Panc1 (cell line): Measurements from ENCODE around the gene PIK3R1. TPM values are rescaled to one million over a fixed set of nuclear protein-coding genes. Genes with fewer than 3 reads are reported as not detected.

Experiments used
- ATAC-seq: fragments of 200-7000 bp; cut with Tn5 transposase; 2 replicates; pipeline ENCODE4 v1.9.1; 2020; ENCODE audit warnings: mild to moderate bottlenecking, moderate library complexity
- BruUV-seq: library from RNA; stranded (reverse); fragments of 400-500 nt; replicated peaks from 2 replicates; lab custom pipeline; 2021; lab: Mats Ljungman, UMichigan
- CTCF ChIA-PET: fragments of 300-600 bp; sonication (Branson Sonifier 250); formaldehyde crosslinking; loops from one replicate; lab custom pipeline; 2022; ENCODE audit warnings: antibody characterized with exemption; lab: Charles Lee
- POLR2A ChIA-PET: fragments of 300-600 bp; sonication (Branson Sonifier 250); formaldehyde crosslinking; loops from one replicate; lab custom pipeline; 2022; ENCODE audit warnings: antibody characterized with exemption; lab: Charles Lee
- DNase-seq: peaks from one replicate; pipeline ENCODE4 v3.0.0-alpha.2; 2010; ENCODE audit warnings: low read depth, low spot score
- H3K27ac ChIP-seq: 2 replicates; pipeline ENCODE4 v1.5.1; 2011; ENCODE audit warnings: mild to moderate bottlenecking, low read length, inconsistent platforms
- H3K27me3 ChIP-seq: fragments of 200-500 bp; sonication (Bioruptor generic); 2 replicates; pipeline ENCODE4 v1.6.0; 2014; ENCODE audit warnings: low read length, inconsistent platforms; ENCODE audit not compliant: control insufficient read depth, insufficient read depth
- H3K36me3 ChIP-seq: fragments of 200-500 bp; sonication (Bioruptor generic); 2 replicates; pipeline ENCODE4 v1.5.1; 2014; ENCODE audit warnings: inconsistent platforms, mild to moderate bottlenecking, low read length, moderate library complexity; ENCODE audit not compliant: control insufficient read depth, insufficient read depth
- H3K4me1 ChIP-seq: 2 replicates; pipeline ENCODE4 v1.5.1; 2011; ENCODE audit warnings: inconsistent platforms, mild to moderate bottlenecking, low read length, moderate library complexity; ENCODE audit not compliant: control insufficient read depth, insufficient read depth
- H3K4me3 ChIP-seq, 2 experiments: 2 replicates each; pipeline ENCODE4 v1.5.1; 2011 to 2012; ENCODE audit warnings: low read depth in 2 of 2, low read length in 2 of 2, mild to moderate bottlenecking in 2 of 2, inconsistent platforms in 1 of 2, moderate library complexity in 1 of 2
- H3K9me3 ChIP-seq: fragments of 200-500 bp; sonication (Bioruptor generic); 2 replicates; pipeline ENCODE4 v1.5.1; 2014; ENCODE audit warnings: low read depth, mild to moderate bottlenecking, inconsistent platforms, low read length, moderate library complexity; ENCODE audit not compliant: control insufficient read depth, insufficient read depth
- POLR2AphosphoS5 ChIP-seq: IDR thresholded peaks from 2 replicates; pipeline ENCODE4 v1.6.1; 2012; ENCODE audit warnings: mild to moderate bottlenecking, low read depth, low read length, moderate library complexity
- SIN3A ChIP-seq: IDR thresholded peaks from 2 replicates; pipeline ENCODE4 v1.6.1; 2012; ENCODE audit warnings: low read depth, mild to moderate bottlenecking, low read length, moderate library complexity, borderline replicate concordance; ENCODE audit not compliant: insufficient read depth
- TCF7L2 ChIP-seq: IDR thresholded peaks from 2 replicates; pipeline ENCODE4 v1.6.1; 2011; ENCODE audit warnings: mild to moderate bottlenecking, low read depth, low read length, inconsistent platforms
- in situ Hi-C: cut with HindIII; loops from 2 replicates; pipeline ENCODE4 v1.10.0; 2016; ENCODE audit warnings: low sequenced_read_pairs, low pct_unique_long_range_greater_than_20kb
- intact Hi-C: fragments of 100-400 bp; cut with micrococcal nuclease; formaldehyde crosslinking; loops from one replicate; pipeline ENCODE4 v1.10.0; 2022; ENCODE audit not compliant: unreplicated experiment
- total RNA-seq: library from RNA; stranded (reverse); gene quantifications from one replicate; pipeline ENCODE4 v1.2.1, GENCODE V29; 2021; ENCODE audit not compliant: unreplicated experiment
- TF ChIP-seq, protein P1 (sequence below): fragments of 450-650 bp; IDR thresholded peaks from 2 replicates; pipeline ENCODE4 v1.5.1; 2017; ENCODE audit warnings: mild to moderate bottlenecking
- TF ChIP-seq, protein P2 (sequence below), 2 experiments: IDR thresholded peaks; 2 replicates each; pipeline ENCODE4 v1.6.1; 2011 to 2012; ENCODE audit warnings: low read depth in 2 of 2, control low read depth in 1 of 2, low read length in 1 of 2, mild to moderate bottlenecking in 1 of 2, moderate library complexity in 1 of 2; ENCODE audit not compliant: insufficient read depth in 1 of 2

The PIK3R1 gene
- total RNA-seq, 1 experiment from 2014 or later, result 23.4 TPM

DNA sequence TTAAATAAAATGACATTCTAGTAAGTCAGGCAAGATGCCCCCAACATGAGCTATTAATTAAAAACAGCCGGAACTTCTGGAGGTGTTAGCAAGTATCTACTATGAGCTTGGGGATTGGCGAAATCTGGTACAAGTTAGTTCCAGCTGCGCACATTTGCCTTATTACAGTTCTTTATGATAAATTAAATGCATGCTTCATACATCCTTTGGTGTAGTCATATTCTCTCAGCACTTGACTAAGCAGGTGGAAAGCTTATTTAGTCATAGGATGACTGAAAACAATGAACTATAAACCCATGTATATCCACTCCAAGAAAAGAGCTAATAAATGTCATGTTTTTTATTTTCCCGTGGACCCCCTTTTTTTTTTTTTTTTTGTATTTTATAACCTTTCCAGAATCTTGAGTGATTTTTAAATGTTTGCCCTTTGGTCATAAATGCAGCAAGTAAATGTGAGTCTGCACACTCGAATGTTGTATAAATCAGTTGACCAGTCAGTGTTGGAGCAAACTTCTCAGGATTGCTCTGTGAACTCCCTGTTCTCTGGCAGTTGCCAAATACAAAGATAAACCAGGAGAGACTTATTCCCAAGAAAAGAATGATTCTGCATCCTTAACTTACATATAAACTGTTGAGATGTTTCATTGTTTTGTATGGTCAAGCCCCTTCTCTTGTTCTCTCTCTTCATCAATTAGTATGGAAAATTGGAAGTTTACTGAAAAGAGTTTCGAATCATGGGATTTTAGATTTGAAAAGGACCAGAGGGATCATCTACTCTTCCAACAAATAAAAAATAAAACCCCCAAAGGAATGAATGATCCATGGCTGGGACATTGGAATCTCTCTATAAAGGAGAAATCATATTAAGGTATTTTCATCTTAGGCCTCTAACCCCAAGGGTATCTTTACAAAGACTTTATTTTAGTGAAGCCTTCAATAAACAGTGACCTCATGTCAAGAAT, 38.3 kb downstream of the PIK3R1 start:
- ChIA-PET POLR2A (interaction anchor here (0.5 to 0.6 kb wide), 2 partner anchors 38 to 1033 kb away, joined by 5 to 6 read pairs; partner anchors contain the start of gene PIK3R1), CTCF (interaction anchor here (2.0 kb wide), 1 partner anchor 18 kb away, joined by 7 read pairs; no protein-coding TSS in a partner anchor)
- H3K9me3 ChIP-seq, result no peaks in the 10 kb centered on the region
- in situ Hi-C loops (no loop called here), intact Hi-C loops (loop anchor here (2.0 kb wide), 1 partner anchor 1007 kb away; no protein-coding TSS in a partner anchor)
- TF ChIP-seq, protein P1, sequence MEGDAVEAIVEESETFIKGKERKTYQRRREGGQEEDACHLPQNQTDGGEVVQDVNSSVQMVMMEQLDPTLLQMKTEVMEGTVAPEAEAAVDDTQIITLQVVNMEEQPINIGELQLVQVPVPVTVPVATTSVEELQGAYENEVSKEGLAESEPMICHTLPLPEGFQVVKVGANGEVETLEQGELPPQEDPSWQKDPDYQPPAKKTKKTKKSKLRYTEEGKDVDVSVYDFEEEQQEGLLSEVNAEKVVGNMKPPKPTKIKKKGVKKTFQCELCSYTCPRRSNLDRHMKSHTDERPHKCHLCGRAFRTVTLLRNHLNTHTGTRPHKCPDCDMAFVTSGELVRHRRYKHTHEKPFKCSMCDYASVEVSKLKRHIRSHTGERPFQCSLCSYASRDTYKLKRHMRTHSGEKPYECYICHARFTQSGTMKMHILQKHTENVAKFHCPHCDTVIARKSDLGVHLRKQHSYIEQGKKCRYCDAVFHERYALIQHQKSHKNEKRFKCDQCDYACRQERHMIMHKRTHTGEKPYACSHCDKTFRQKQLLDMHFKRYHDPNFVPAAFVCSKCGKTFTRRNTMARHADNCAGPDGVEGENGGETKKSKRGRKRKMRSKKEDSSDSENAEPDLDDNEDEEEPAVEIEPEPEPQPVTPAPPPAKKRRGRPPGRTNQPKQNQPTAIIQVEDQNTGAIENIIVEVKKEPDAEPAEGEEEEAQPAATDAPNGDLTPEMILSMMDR, result no peak
- TF ChIP-seq POLR2AphosphoS5 (no peak), SIN3A (no peak), TCF7L2 (no peak)
- TF ChIP-seq, protein P2, sequence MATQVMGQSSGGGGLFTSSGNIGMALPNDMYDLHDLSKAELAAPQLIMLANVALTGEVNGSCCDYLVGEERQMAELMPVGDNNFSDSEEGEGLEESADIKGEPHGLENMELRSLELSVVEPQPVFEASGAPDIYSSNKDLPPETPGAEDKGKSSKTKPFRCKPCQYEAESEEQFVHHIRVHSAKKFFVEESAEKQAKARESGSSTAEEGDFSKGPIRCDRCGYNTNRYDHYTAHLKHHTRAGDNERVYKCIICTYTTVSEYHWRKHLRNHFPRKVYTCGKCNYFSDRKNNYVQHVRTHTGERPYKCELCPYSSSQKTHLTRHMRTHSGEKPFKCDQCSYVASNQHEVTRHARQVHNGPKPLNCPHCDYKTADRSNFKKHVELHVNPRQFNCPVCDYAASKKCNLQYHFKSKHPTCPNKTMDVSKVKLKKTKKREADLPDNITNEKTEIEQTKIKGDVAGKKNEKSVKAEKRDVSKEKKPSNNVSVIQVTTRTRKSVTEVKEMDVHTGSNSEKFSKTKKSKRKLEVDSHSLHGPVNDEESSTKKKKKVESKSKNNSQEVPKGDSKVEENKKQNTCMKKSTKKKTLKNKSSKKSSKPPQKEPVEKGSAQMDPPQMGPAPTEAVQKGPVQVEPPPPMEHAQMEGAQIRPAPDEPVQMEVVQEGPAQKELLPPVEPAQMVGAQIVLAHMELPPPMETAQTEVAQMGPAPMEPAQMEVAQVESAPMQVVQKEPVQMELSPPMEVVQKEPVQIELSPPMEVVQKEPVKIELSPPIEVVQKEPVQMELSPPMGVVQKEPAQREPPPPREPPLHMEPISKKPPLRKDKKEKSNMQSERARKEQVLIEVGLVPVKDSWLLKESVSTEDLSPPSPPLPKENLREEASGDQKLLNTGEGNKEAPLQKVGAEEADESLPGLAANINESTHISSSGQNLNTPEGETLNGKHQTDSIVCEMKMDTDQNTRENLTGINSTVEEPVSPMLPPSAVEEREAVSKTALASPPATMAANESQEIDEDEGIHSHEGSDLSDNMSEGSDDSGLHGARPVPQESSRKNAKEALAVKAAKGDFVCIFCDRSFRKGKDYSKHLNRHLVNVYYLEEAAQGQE (IDR thresholded peaks at IDR 0.05; ENCODE audit: insufficient read depth in 1 of 2, low read depth in 2 of 2, low read length in 1 of 2), result no peak
- H3K36me3 ChIP-seq, result no peaks in the 10 kb centered on the region
- H3K4me3 ChIP-seq, result no peak overlapping the region
- no peak for ATAC-seq
- peaks cover 33% of the 10 kb centered on the region for H3K4me1 ChIP-seq
- BruUV-seq, result no TSS peak
- DNase-seq, result no peak
- no peak overlapping the region for H3K27ac ChIP-seq
- H3K27me3 ChIP-seq, result no peaks in the 10 kb centered on the region

DNA sequence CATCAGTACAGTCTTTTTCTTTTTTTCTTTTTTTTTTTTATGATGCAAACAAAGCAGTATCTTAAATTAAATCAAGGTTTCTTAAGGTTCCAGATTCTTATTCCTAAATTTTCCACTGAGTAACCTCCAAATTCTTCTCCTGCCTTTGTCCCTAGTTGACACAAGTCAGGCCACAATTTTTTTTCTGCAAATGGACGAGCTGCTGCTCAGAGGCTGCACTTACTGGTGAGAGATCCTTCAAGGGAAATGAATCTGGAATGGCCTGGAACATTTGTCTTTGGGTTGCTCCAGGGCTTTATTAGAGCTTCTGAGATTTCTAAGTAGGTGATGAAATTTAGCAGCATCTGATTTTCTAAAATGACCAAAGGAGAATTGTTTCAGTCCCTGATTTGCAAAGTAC, 39.3 kb downstream of the PIK3R1 start:
- in situ Hi-C loops (no loop called here), intact Hi-C loops (no loop called here)
- TF ChIP-seq SIN3A (no peak), POLR2AphosphoS5 (no peak), TCF7L2 (no peak)
- TF ChIP-seq, protein P1, result no peak
- TF ChIP-seq, protein P2 (IDR thresholded peaks at IDR 0.05; ENCODE audit: insufficient read depth in 1 of 2, low read depth in 2 of 2, low read length in 1 of 2), result no peak
- no peaks in the 10 kb centered on the region for H3K27me3 ChIP-seq
- no TSS peak for BruUV-seq
- CTCF ChIA-PET, result no interaction called here
- no peaks in the 10 kb centered on the region for H3K36me3 ChIP-seq
- DNase-seq (no peak), ATAC-seq (no peak)
- no peak overlapping the region for H3K27ac ChIP-seq
- no peaks in the 10 kb centered on the region for H3K9me3 ChIP-seq
- POLR2A ChIA-PET, result no interaction called here
- no peak overlapping the region for H3K4me3 ChIP-seq
- H3K4me1 ChIP-seq, result peaks cover 32% of the 10 kb centered on the region
